Heart left ventricle (tissue), 13 donors: Measurements from ENCODE around the gene RBM23.

ENCODE experiments used
- POLR2A ChIP-seq, 2 donors: fragments of 450-650 bp; IDR thresholded peaks; one replicate each; pipeline ENCODE4 v1.6.1; 2017; ENCODE audit warnings: antibody characterized with exemption in 2 of 2, mild to moderate bottlenecking in 2 of 2, moderate library complexity in 2 of 2
- TF ChIP-seq, protein P1 (sequence below), 12 donors: fragments of 200-600 bp; sonication (generic) in 4 of 12; IDR thresholded peaks; one replicate each; pipeline versions ENCODE4 v1.5.0 to v1.8.0; 2018 to 2022; ENCODE audit warnings: antibody characterized with exemption in 12 of 12, mild to moderate bottlenecking in 5 of 12
- donor health status: ischemic (EF 13 %, LVEDD 7.1; RV severe dilation, severe dysfunction).
- donor health status: DM: no; HTN: yes; CAD: no.
- donor health status: DM: no; HTN: no; CAD: no.
- donor health status: ischemic (EF 25% LVEDD 6.9; RV normal size, moderate dysfunction).
- donor health status: ischemic (EF 25% LVEDD 5.7; RV mildly dilated, moderate dysfunction).
- donor health status: ischemic (EF 35%, LVEDD 5.7; RV mildly dilated, moderate dysfunction).
- donor health status: nonischemic (EF 11% LVEDD 7.7; RV severe dilation, severe dysfunction).
- donor health status: DM: yes; HTN: yes; CAD: no.
- donor health status: PGD.
- donor health status: ischemic (EF 29% LVEDD 5.4; RV normal size, mild dysfunction).
- donor health status: nonischemic (EF 23%, LVEDD 6.1; RV moderate dilation, normal function).

DNA sequence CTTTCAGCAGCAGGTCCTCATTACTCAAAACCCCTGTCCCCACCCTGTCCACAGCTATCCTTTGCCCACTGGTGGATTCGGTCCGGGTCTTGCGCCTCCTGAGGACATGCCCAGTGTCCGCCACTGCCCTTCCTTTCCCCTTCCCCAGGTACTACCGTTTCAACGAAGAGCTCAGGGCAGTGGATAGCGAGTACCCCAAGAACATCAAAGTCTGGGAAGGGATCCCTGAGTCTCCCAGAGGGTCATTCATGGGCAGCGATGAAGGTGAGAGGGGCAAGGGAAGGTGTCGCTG, 73.9 kb downstream of the RBM23 start:
- TF ChIP-seq, protein P1, sequence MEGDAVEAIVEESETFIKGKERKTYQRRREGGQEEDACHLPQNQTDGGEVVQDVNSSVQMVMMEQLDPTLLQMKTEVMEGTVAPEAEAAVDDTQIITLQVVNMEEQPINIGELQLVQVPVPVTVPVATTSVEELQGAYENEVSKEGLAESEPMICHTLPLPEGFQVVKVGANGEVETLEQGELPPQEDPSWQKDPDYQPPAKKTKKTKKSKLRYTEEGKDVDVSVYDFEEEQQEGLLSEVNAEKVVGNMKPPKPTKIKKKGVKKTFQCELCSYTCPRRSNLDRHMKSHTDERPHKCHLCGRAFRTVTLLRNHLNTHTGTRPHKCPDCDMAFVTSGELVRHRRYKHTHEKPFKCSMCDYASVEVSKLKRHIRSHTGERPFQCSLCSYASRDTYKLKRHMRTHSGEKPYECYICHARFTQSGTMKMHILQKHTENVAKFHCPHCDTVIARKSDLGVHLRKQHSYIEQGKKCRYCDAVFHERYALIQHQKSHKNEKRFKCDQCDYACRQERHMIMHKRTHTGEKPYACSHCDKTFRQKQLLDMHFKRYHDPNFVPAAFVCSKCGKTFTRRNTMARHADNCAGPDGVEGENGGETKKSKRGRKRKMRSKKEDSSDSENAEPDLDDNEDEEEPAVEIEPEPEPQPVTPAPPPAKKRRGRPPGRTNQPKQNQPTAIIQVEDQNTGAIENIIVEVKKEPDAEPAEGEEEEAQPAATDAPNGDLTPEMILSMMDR (IDR thresholded peaks at IDR 0.05) = no peak
- TF ChIP-seq POLR2A (IDR thresholded peaks at IDR 0.05) = no peak
